OCI-LY7 (cell line): ENCODE measurements around the gene PSEN1. TPM values are rescaled to one million over a fixed set of nuclear protein-coding genes. Genes with fewer than 3 reads are reported as not detected.

ENCODE experiments used
- BruUV-seq: library from RNA; stranded (reverse); fragments of 400-500 nt; replicated peaks from 2 replicates; lab custom pipeline; 2021; lab: Mats Ljungman, UMichigan
- CTCF ChIA-PET: fragments of 300-600 bp; sonication (Branson Sonifier 250); formaldehyde crosslinking; loops from one replicate; lab custom pipeline; 2022; ENCODE audit warnings: antibody characterized with exemption; ENCODE audit not compliant: unreplicated experiment; lab: Charles Lee
- POLR2A ChIA-PET: fragments of 300-600 bp; sonication (Branson Sonifier 250); formaldehyde crosslinking; loops from one replicate; lab custom pipeline; 2022; ENCODE audit warnings: antibody characterized with exemption; lab: Charles Lee
- DNase-seq: peaks from one replicate; pipeline ENCODE4 v3.0.0-alpha.2; 2015; ENCODE audit warnings: low spot score
- H2AFZ ChIP-seq: fragments of 200-600 bp; sonication (generic), shearing (Covaris generic); 2 replicates; pipeline ENCODE4 v1.6.1; 2014; ENCODE audit warnings: mild to moderate bottlenecking, antibody characterized with exemption, low read length, moderate library complexity
- H3K27ac ChIP-seq: fragments of 200-600 bp; sonication (generic); 2 replicates; pipeline ENCODE4 v1.5.1; 2014; ENCODE audit warnings: mixed run types, low read depth, mild to moderate bottlenecking, moderate library complexity, low read length, inconsistent platforms; ENCODE audit not compliant: poor library complexity, severe bottlenecking
- H3K36me3 ChIP-seq: fragments of 200-600 bp; sonication (generic); 2 replicates; pipeline ENCODE4 v1.6.1; 2014; ENCODE audit warnings: mild to moderate bottlenecking, antibody characterized with exemption, low read length, moderate library complexity, mixed read lengths; ENCODE audit not compliant: insufficient read depth
- H3K4me1 ChIP-seq: fragments of 200-600 bp; sonication (generic); 2 replicates; pipeline ENCODE4 v1.5.1; 2014; ENCODE audit warnings: mild to moderate bottlenecking, low read length; ENCODE audit not compliant: insufficient read depth, poor library complexity, severe bottlenecking
- H3K4me2 ChIP-seq: fragments of 200-600 bp; sonication (generic); 2 replicates; pipeline ENCODE4 v1.6.1; 2014; ENCODE audit warnings: mild to moderate bottlenecking, low read length
- H3K4me3 ChIP-seq: fragments of 200-600 bp; sonication (generic); 2 replicates; pipeline ENCODE4 v1.5.1; 2014; ENCODE audit warnings: mild to moderate bottlenecking, low read depth, low read length; ENCODE audit not compliant: poor library complexity, severe bottlenecking
- H3K79me2 ChIP-seq: fragments of 200-600 bp; sonication (generic); 2 replicates; pipeline ENCODE4 v1.6.1; 2016; ENCODE audit warnings: low read depth, mild to moderate bottlenecking, low read length, moderate library complexity, mixed read lengths; ENCODE audit not compliant: insufficient read depth
- H3K9me2 ChIP-seq: fragments of 200-600 bp; sonication (generic); 2 replicates; pipeline ENCODE4 v1.6.1; 2016; ENCODE audit warnings: mild to moderate bottlenecking, low read length, mixed read lengths; ENCODE audit not compliant: insufficient read depth
- H3K9me3 ChIP-seq: fragments of 200-600 bp; sonication (generic); 2 replicates; pipeline ENCODE4 v1.6.1; 2014; ENCODE audit warnings: mild to moderate bottlenecking, mixed run types, low read length, mixed read lengths
- H4K20me1 ChIP-seq: fragments of 200-600 bp; sonication (generic); 2 replicates; pipeline ENCODE4 v1.6.1; 2014; ENCODE audit warnings: mild to moderate bottlenecking, antibody characterized with exemption, low read length, moderate library complexity, mixed read lengths; ENCODE audit not compliant: insufficient read depth
- CTCF ChIP-seq: fragments of 200-600 bp; sonication (generic); conservative IDR thresholded peaks from 2 replicates; pipeline ENCODE4 v1.5.1; 2014; ENCODE audit warnings: mild to moderate bottlenecking, antibody characterized with exemption, low read length, moderate library complexity, mixed read lengths
- EZH2phosphoT487 ChIP-seq: fragments of 200-600 bp; sonication (generic); IDR thresholded peaks from 2 replicates; pipeline ENCODE4 v1.6.1; 2018; ENCODE audit warnings: low read depth, borderline replicate concordance, mild to moderate bottlenecking, mixed run types, antibody characterized with exemption, low read length, moderate library complexity, mixed read lengths
- intact Hi-C: fragments of 100-400 bp; cut with micrococcal nuclease; formaldehyde crosslinking; loops from one replicate; pipeline ENCODE4 v1.10.0; 2022; ENCODE audit not compliant: unreplicated experiment
- total RNA-seq, 2 experiments: library from RNA; depleted of rRNA in 1 of 2; stranded (reverse); fragments of >200 nt in 1 of 2; shearing (Covaris generic) in 1 of 2; gene quantifications; 2 replicates each; pipeline ENCODE4 v1.2.3, GENCODE V29; 2014 to 2022

The PSEN1 gene
- total RNA-seq, 2 experiments from 2014 or later = 24.4 to 28.0 TPM

GRCh38 chr14:73250317-73250713 is 114.0 kb downstream of the PSEN1 start:
- CTCF ChIA-PET = no interaction called here
- DNase-seq = no peak

GRCh38 chr14:73250781-73251500 is 114.6 kb downstream of the PSEN1 start:
- ChIA-PET POLR2A (no interaction called here), CTCF (no interaction called here)
- Histone ChIP-seq H3K9me3 (no peaks in the 10 kb centered on the region), H3K4me2 (no peak overlapping the region), H2AFZ (no peak overlapping the region), H3K79me2 (no peaks in the 10 kb centered on the region), H4K20me1 (no peaks in the 10 kb centered on the region), H3K27ac (no peak overlapping the region), H3K4me3 (no peak overlapping the region), H3K36me3 (no peaks in the 10 kb centered on the region), H3K4me1 (peaks cover 38% of the 10 kb centered on the region), H3K9me2 (no peaks in the 10 kb centered on the region)
- TF ChIP-seq CTCF = no peak
- no peak for DNase-seq
- no TSS peak for BruUV-seq
- intact Hi-C loops = no loop called here

More at GRCh38 chr14:73250317-73250713, 114.0 kb downstream of the PSEN1 start:
- TF ChIP-seq EZH2phosphoT487 (no peak), CTCF (no peak)
- POLR2A ChIA-PET = no interaction called here
- peaks cover 40% of the 10 kb centered on the region for H3K4me1 ChIP-seq
- H3K4me2 ChIP-seq = no peak overlapping the region
- H2AFZ ChIP-seq = no peak overlapping the region
- no peak overlapping the region for H3K27ac ChIP-seq
- H3K79me2 ChIP-seq = no peaks in the 10 kb centered on the region
- no peaks in the 10 kb centered on the region for H3K36me3 ChIP-seq
- no TSS peak for BruUV-seq
- H3K4me3 ChIP-seq = no peak overlapping the region
- H3K9me3 ChIP-seq = no peaks in the 10 kb centered on the region
- H4K20me1 ChIP-seq = no peaks in the 10 kb centered on the region
- no peaks in the 10 kb centered on the region for H3K9me2 ChIP-seq
- intact Hi-C loops = no loop called here

GRCh38 chr14:73251516-73252215 is 115.4 kb downstream of the PSEN1 start:
- Histone ChIP-seq H3K27ac (no peak overlapping the region), H3K4me1 (peaks cover 33% of the 10 kb centered on the region), H3K4me3 (no peak overlapping the region), H3K4me2 (no peak overlapping the region), H3K36me3 (no peaks in the 10 kb centered on the region), H3K9me3 (no peaks in the 10 kb centered on the region), H4K20me1 (no peaks in the 10 kb centered on the region), H3K79me2 (no peaks in the 10 kb centered on the region), H2AFZ (no peak overlapping the region), H3K9me2 (no peaks in the 10 kb centered on the region)
- ChIA-PET CTCF (no interaction called here), POLR2A (no interaction called here)
- BruUV-seq = no TSS peak
- intact Hi-C loops = no loop called here
- no peak for TF ChIP-seq EZH2phosphoT487
- TF ChIP-seq CTCF = no peak
- no peak for DNase-seq
